Measurements from ENCODE around the gene ERC2.

DNA sequence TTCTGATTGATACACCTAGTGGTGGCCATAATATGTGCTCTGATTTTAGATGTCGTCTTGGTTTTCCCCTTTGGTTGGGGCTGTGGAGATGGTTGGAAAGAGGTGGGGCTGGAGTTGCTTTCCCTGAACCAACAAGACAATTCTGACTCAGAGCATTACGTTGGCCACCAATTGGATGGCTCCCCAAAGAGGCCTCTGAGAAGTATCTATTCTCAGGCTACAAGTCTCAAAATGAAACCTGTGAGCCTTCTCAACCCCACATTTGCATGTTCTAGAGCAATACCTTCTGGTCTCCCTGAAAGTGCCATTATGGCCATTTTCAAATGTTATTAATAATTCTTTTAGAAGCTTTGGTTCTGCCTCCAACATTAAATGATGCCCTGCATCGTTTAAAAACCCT, 792.8 kb downstream of the ERC2 start:
- no peak for TF ChIP-seq POLR2A (IDR thresholded peaks at IDR 0.05; ENCODE audit: low read depth, low read length)
- no peak for TF ChIP-seq POLR2AphosphoS5 (IDR thresholded peaks at IDR 0.05; ENCODE audit: low read depth, low read length)
- no peak for TF ChIP-seq TAF1 (IDR thresholded peaks at IDR 0.05; ENCODE audit: low read depth, low read length)
- TF ChIP-seq SPI1 (IDR thresholded peaks at IDR 0.05; ENCODE audit: low read depth, low read length) = no peak
